SK-N-MC (cell line): ENCODE data around the gene ZFYVE28.

Experiments
- DNase-seq: peaks from one replicate; pipeline ENCODE4 v3.0.0-alpha.2; 2011; ENCODE audit warnings: low read depth, low spot score
- H3K27ac ChIP-seq: fragments of 200-600 bp; sonication (generic); 2 replicates; pipeline ENCODE4 v1.5.1; 2016; ENCODE audit warnings: mixed run types
- H3K36me3 ChIP-seq: fragments of 200-600 bp; sonication (generic); 2 replicates; pipeline ENCODE4 v1.6.1; 2017; ENCODE audit warnings: antibody characterized with exemption, low read length, mixed read lengths; ENCODE audit not compliant: insufficient read depth
- H3K4me3 ChIP-seq: fragments of 200-600 bp; sonication (generic); 2 replicates; pipeline ENCODE4 v1.5.1; 2016
- H3K9ac ChIP-seq: fragments of 200-600 bp; sonication (generic); 2 replicates; pipeline ENCODE4 v1.8.0; 2017; ENCODE audit warnings: mixed run types, mixed read lengths; ENCODE audit not compliant: insufficient read length
- H3K9me3 ChIP-seq: fragments of 200-600 bp; sonication (generic); 2 replicates; pipeline ENCODE4 v1.6.1; 2017; ENCODE audit warnings: low read depth, mild to moderate bottlenecking, antibody characterized with exemption, low read length, moderate library complexity, mixed read lengths
- EZH2 ChIP-seq: fragments of 200-600 bp; sonication (generic); IDR thresholded peaks from one replicate; pipeline ENCODE4 v1.6.1; 2017; ENCODE audit warnings: antibody characterized with exemption
- FOXP2 ChIP-seq: optimal IDR thresholded peaks from 2 replicates; pipeline ENCODE3; 2011; ENCODE audit warnings: mild to moderate bottlenecking, moderate library complexity; ENCODE audit not compliant: insufficient read depth; ENCODE audit errors: extremely low read length, control extremely low read depth
- POLR2AphosphoS5 ChIP-seq: IDR thresholded peaks from 2 replicates; pipeline ENCODE4 v1.6.1; 2012; ENCODE audit warnings: mild to moderate bottlenecking, low read depth, low read length, borderline replicate concordance

ZFYVE28 gene

GRCh38 chr4:2441393-2442174 lies 23.1 kb upstream of the ZFYVE28 start:
- Histone ChIP-seq H3K27ac (no peak overlapping the region), H3K36me3 (no peaks in the 10 kb centered on the region), H3K9ac (no peak overlapping the region), H3K4me3 (no peak overlapping the region), H3K9me3 (no peaks in the 10 kb centered on the region)
- DNase-seq, result peak; percentile 16
- TF ChIP-seq EZH2 (no peak), POLR2AphosphoS5 (no peak), FOXP2 (no peak)

GRCh38 chr4:2438822-2439718 lies 20.6 kb upstream of the ZFYVE28 start:
- H3K27ac ChIP-seq, result no peak overlapping the region
- no peak overlapping the region for H3K4me3 ChIP-seq
- DNase-seq, result no peak
- no peak overlapping the region for H3K9ac ChIP-seq
- TF ChIP-seq EZH2, result no peak
- no peak for TF ChIP-seq FOXP2
- TF ChIP-seq POLR2AphosphoS5, result no peak
- no peaks in the 10 kb centered on the region for H3K36me3 ChIP-seq
- H3K9me3 ChIP-seq, result no peaks in the 10 kb centered on the region

GRCh38 chr4:2437475-2438215 lies 19.2 kb upstream of the ZFYVE28 start:
- TF ChIP-seq EZH2 (no peak), FOXP2 (no peak), POLR2AphosphoS5 (no peak)
- DNase-seq, result no peak
- H3K9ac ChIP-seq, result no peak overlapping the region
- H3K27ac ChIP-seq, result no peak overlapping the region
- no peaks in the 10 kb centered on the region for H3K36me3 ChIP-seq
- no peaks in the 10 kb centered on the region for H3K9me3 ChIP-seq
- no peak overlapping the region for H3K4me3 ChIP-seq

GRCh38 chr4:2436761-2437474 lies 18.5 kb upstream of the ZFYVE28 start:
- no peak overlapping the region for H3K9ac ChIP-seq
- no peak overlapping the region for H3K4me3 ChIP-seq

GRCh38 chr4:2436301-2436700 lies 17.9 kb upstream of the ZFYVE28 start:
- DNase-seq, result no peak
- Histone ChIP-seq H3K4me3 (no peak overlapping the region), H3K9ac (no peak overlapping the region), H3K27ac (no peak overlapping the region), H3K36me3 (no peaks in the 10 kb centered on the region), H3K9me3 (no peaks in the 10 kb centered on the region)
- TF ChIP-seq EZH2, result no peak
- no peak for TF ChIP-seq POLR2AphosphoS5
- no peak for TF ChIP-seq FOXP2

More at GRCh38 chr4:2436761-2437474, 18.5 kb upstream of the ZFYVE28 start:
- H3K9me3 ChIP-seq, result no peaks in the 10 kb centered on the region
- DNase-seq, result no peak
- TF ChIP-seq POLR2AphosphoS5, result no peak
- no peak for TF ChIP-seq FOXP2
- no peak for TF ChIP-seq EZH2
- no peak overlapping the region for H3K27ac ChIP-seq
- no peaks in the 10 kb centered on the region for H3K36me3 ChIP-seq

GRCh38 chr4:2434420-2434819 lies 16.0 kb upstream of the ZFYVE28 start:
- TF ChIP-seq FOXP2, result no peak
- TF ChIP-seq POLR2AphosphoS5, result no peak
- no peak for TF ChIP-seq EZH2
- Histone ChIP-seq H3K36me3 (no peaks in the 10 kb centered on the region), H3K4me3 (no peak overlapping the region)

GRCh38 chr4:2433609-2434350 lies 15.3 kb upstream of the ZFYVE28 start:
- no peak overlapping the region for H3K9ac ChIP-seq

More at GRCh38 chr4:2434420-2434819, 16.0 kb upstream of the ZFYVE28 start:
- no peak for DNase-seq
- Histone ChIP-seq H3K9me3 (no peaks in the 10 kb centered on the region), H3K9ac (no peak overlapping the region), H3K27ac (no peak overlapping the region)

More at GRCh38 chr4:2433609-2434350, 15.3 kb upstream of the ZFYVE28 start:
- no peaks in the 10 kb centered on the region for H3K36me3 ChIP-seq
- no peak overlapping the region for H3K4me3 ChIP-seq
- TF ChIP-seq FOXP2 (no peak), POLR2AphosphoS5 (no peak), EZH2 (no peak)
- H3K9me3 ChIP-seq, result no peaks in the 10 kb centered on the region
- no peak for DNase-seq
- H3K27ac ChIP-seq, result no peak overlapping the region
